GM12878 (cell line): ENCODE measurements around the gene SNX2. TPM values are rescaled to one million over a fixed set of nuclear protein-coding genes. Genes with fewer than 3 reads are reported as not detected.

Experiments used
- ATAC-seq: fragments of 200-7000 bp; cut with Tn5 transposase; 3 replicates; pipeline ENCODE4 v1.9.1; 2020; ENCODE audit warnings: mild to moderate bottlenecking, moderate library complexity
- BruUV-seq: library from RNA; stranded (reverse); fragments of 400-500 nt; replicated peaks from 2 replicates; lab custom pipeline; 2021; lab: Mats Ljungman, UMichigan
- CTCF ChIA-PET: fragments of 300-600 bp; sonication (Branson Sonifier 250); formaldehyde crosslinking; extraction: SDS; loops from one replicate; lab custom pipeline; 2021; ENCODE audit warnings: inconsistent platforms; lab: Yijun Ruan, JAX
- POLR2A ChIA-PET: fragments of 350-600 bp; formaldehyde crosslinking; extraction: SDS; loops from one replicate; lab custom pipeline; 2021; ENCODE audit warnings: inconsistent platforms; lab: Charles Lee
- RAD21 ChIA-PET: fragments of 300-600 bp; sonication (Branson Sonifier 250); formaldehyde crosslinking; loops from one replicate; lab custom pipeline; 2023; ENCODE audit warnings: antibody characterized with exemption; ENCODE audit not compliant: unreplicated experiment; lab: Charles Lee
- SMC1A ChIA-PET: fragments of 300-600 bp; sonication (Branson Sonifier 250); formaldehyde crosslinking; loops from one replicate; lab custom pipeline; 2023; ENCODE audit not compliant: unreplicated experiment, uncharacterized antibody; lab: Charles Lee
- DNase-seq: peaks from one replicate; pipeline ENCODE4 v3.0.0-alpha.2; 2011; ENCODE audit warnings: low read depth, low spot score
- FAIRE-seq: peaks from 3 replicates; lab custom pipeline; 2011; peaks lifted over from hg19 to GRCh38; lab: Jason Lieb, UNC
- H2AFZ ChIP-seq: 2 replicates; pipeline ENCODE4 v1.6.0; 2011; ENCODE audit warnings: low read depth, low read length, control low read depth; ENCODE audit not compliant: control insufficient read depth
- H3K27ac ChIP-seq: 2 replicates; pipeline ENCODE4 v1.5.1; 2011; ENCODE audit warnings: control low read depth; ENCODE audit not compliant: control insufficient read depth, insufficient read depth
- H3K27me3 ChIP-seq, 2 experiments: replicated peaks in 1 of 2; 2 replicates each; pipeline versions ENCODE4 v1.6.0 to v1.6.1; 2011; ENCODE audit warnings: low read length in 1 of 2; ENCODE audit not compliant: control insufficient read depth in 2 of 2, insufficient read depth in 2 of 2
- H3K36me3 ChIP-seq, 2 experiments: 2 replicates each; pipeline ENCODE4 v1.5.1; 2011; ENCODE audit warnings: low read length in 1 of 2; ENCODE audit not compliant: control insufficient read depth in 2 of 2, insufficient read depth in 2 of 2
- H3K4me1 ChIP-seq: 2 replicates; pipeline ENCODE4 v1.6.1; 2011; ENCODE audit warnings: mild to moderate bottlenecking, low read length, moderate library complexity, mixed read lengths; ENCODE audit not compliant: control insufficient read depth, insufficient read depth
- H3K4me2 ChIP-seq: 2 replicates; pipeline ENCODE4 v1.6.0; 2011; ENCODE audit warnings: control low read depth; ENCODE audit not compliant: control insufficient read depth, insufficient read depth
- H3K4me3 ChIP-seq: fragments of 200-600 bp; sonication (generic); 2 replicates; pipeline ENCODE4 v1.5.1; 2016
- H3K79me2 ChIP-seq: 2 replicates; pipeline ENCODE4 v1.6.0; 2011; ENCODE audit warnings: low read length; ENCODE audit not compliant: control insufficient read depth, insufficient read depth
- H3K9ac ChIP-seq: 2 replicates; pipeline ENCODE4 v1.8.0; 2011; ENCODE audit warnings: low read length, control low read depth, mixed read lengths; ENCODE audit not compliant: control insufficient read depth, insufficient read depth
- H3K9me3 ChIP-seq: replicated peaks from 3 replicates; pipeline ENCODE4 v1.5.1; 2011; ENCODE audit warnings: mild to moderate bottlenecking, low read length; ENCODE audit not compliant: control insufficient read depth, insufficient read depth
- H4K20me1 ChIP-seq: 2 replicates; pipeline ENCODE4 v1.6.0; 2011; ENCODE audit not compliant: control insufficient read depth, insufficient read depth
- ATF7 ChIP-seq: fragments of 450-650 bp; IDR thresholded peaks from 2 replicates; pipeline ENCODE4 v1.6.1; 2016; ENCODE audit warnings: low read depth, mild to moderate bottlenecking
- BMI1 ChIP-seq: fragments of 450-650 bp; IDR thresholded peaks from 2 replicates; pipeline ENCODE4 v1.6.1; 2016; ENCODE audit warnings: mild to moderate bottlenecking, moderate library complexity, borderline replicate concordance
- CEBPB ChIP-seq, 2 experiments: fragments of 150-350 bp in 1 of 2; IDR thresholded peaks; 2 replicates each; pipeline ENCODE4 v1.6.1; 2012 to 2014; ENCODE audit warnings: low read depth in 2 of 2, low read length in 2 of 2, borderline replicate concordance in 1 of 2, inconsistent platforms in 1 of 2
- CREM ChIP-seq: IDR thresholded peaks from 2 replicates; pipeline ENCODE4 v1.6.1; 2014; ENCODE audit warnings: antibody characterized with exemption, low read depth
- ESRRA ChIP-seq: IDR thresholded peaks from 2 replicates; pipeline ENCODE4 v1.6.1; 2012; ENCODE audit warnings: mild to moderate bottlenecking, low read length, improper control_type of control experiment
- FOS ChIP-seq: IDR thresholded peaks from 3 replicates; pipeline ENCODE4 v1.6.1; 2011; ENCODE audit warnings: borderline replicate concordance; ENCODE audit not compliant: insufficient read length; ENCODE audit errors: extremely low read depth
- JUNB ChIP-seq: IDR thresholded peaks from 2 replicates; pipeline ENCODE4 v1.6.1; 2016; ENCODE audit warnings: antibody characterized with exemption, mild to moderate bottlenecking
- MEF2B ChIP-seq: fragments of 450-650 bp; IDR thresholded peaks from 2 replicates; pipeline ENCODE4 v1.6.1; 2018; ENCODE audit warnings: mild to moderate bottlenecking, moderate library complexity; ENCODE audit not compliant: partially characterized antibody, poor library complexity, severe bottlenecking
- SREBF2 ChIP-seq: IDR thresholded peaks from 2 replicates; pipeline ENCODE4 v1.6.1; 2012; ENCODE audit warnings: mild to moderate bottlenecking, low read length
- TCF7 ChIP-seq: IDR thresholded peaks from 2 replicates; pipeline ENCODE4 v1.6.1; 2014; ENCODE audit warnings: antibody characterized with exemption, borderline replicate concordance
- YY1 ChIP-seq: IDR thresholded peaks from 2 replicates; pipeline ENCODE4 v1.6.1; 2011; ENCODE audit warnings: low read depth, mild to moderate bottlenecking, low read length
- WGBS: methylation state at CpG from one replicate; pipeline ENCODE4 v1.1.6; 2016; ENCODE audit warnings: low lambda C conversion rate; ENCODE audit not compliant: insufficient replicate concordance, insufficient coverage; ENCODE audit errors: missing lambda C conversion rate; 5-methylcytosine and 5-hydroxymethylcytosine counted together
- in situ Hi-C: fragments of 300-500 bp; cut with MboI; formaldehyde crosslinking; loops from 9 replicates; pipeline ENCODE4 v1.14.3; 2018; ENCODE audit warnings: mixed read lengths
- intact Hi-C: fragments of 100-400 bp; cut with micrococcal nuclease; formaldehyde crosslinking; loops from one replicate; pipeline ENCODE4 v1.14.2; 2022; ENCODE audit not compliant: unreplicated experiment
- polyA plus RNA-seq, 11 experiments: library from polyadenylated mRNA; depleted of rRNA in 4 of 11; unstranded in 6 of 11; stranded (reverse) in 5 of 11; fragments of >200 nt; fragmentation: Nextera tagmentation in 4 of 11; fragmentation: Illumina TruSeq in 1 of 11; extraction: Ambion mirVana in 4 of 11; extraction: Trizol in 1 of 11; gene quantifications; 1 replicate in 1 of 11; 2 replicates in 10 of 11; pipeline versions ENCODE4 v1.2.1 to v1.2.3, GENCODE V29; 2011 to 2016; ENCODE audit warnings: inconsistent platforms in 2 of 11, missing spikeins in 2 of 11, low read depth in 1 of 11
- total RNA-seq, 4 experiments: library from RNA; depleted of rRNA in 3 of 4; stranded (reverse); fragments of >200 nt in 3 of 4; fragmentation: Illumina TruSeq in 1 of 4; extraction: Trizol in 1 of 4; gene quantifications; 2 replicates each; pipeline versions ENCODE4 v1.2.1 to v1.2.3, GENCODE V29; 2013 to 2021
- TF ChIP-seq, protein P1 (sequence below): fragments of 450-650 bp; formaldehyde crosslinking; IDR thresholded peaks from 2 replicates; pipeline ENCODE4 v1.5.0; 2022; ENCODE audit warnings: mild to moderate bottlenecking, missing genetic modification characterization

SNX2 gene
- total and polyA plus RNA-seq, 10 of the 15 experiments (the other 5 are each of a cell fraction or from before 2014, with no cell fraction given): 46.3 to 84.3 (median 63.0) TPM

DNA sequence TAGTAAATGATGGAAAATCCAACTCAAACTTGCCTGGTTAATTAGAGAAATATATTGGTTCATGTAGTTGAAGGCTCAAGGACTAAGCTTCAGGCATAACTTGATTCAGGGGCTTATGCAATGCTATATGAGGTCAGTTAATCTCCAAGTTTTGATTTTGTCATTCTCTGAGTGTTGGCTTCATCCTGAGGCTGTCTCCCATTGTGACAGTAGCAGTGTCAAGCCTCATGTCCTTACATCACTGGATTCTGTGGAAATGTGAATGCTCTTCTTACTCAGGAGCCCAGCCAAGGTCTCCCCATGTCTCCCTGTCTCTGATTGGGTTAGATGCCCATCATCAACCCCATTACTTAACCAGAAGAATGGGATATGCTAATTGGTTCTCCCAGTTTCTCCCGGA is 44.4 kb upstream of the SNX2 start:
- Histone ChIP-seq H4K20me1 (no peaks in the 10 kb centered on the region), H2AFZ (no peak overlapping the region), H3K36me3 (no peaks in the 10 kb centered on the region), H3K79me2 (no peaks in the 10 kb centered on the region), H3K27ac (no peak overlapping the region; the same call in 1 of the 2 replicates), H3K9ac (no peak overlapping the region), H3K4me3 (no peak overlapping the region), H3K4me1 (peaks cover 14% of the 10 kb centered on the region), H3K4me2 (no peak overlapping the region; the same call in 1 of the 2 replicates), H3K27me3 (no peaks in the 10 kb centered on the region), H3K9me3 (no peaks in the 10 kb centered on the region; the same call in 2 of the 3 replicates)
- ChIA-PET SMC1A (interaction anchor here (0.6 kb wide), 1 partner anchor 446 kb away, joined by 4 read pairs; no protein-coding TSS in a partner anchor), CTCF (interaction anchor here (1.2 to 1.3 kb wide), 2 partner anchors 26 to 28 kb away, joined by 4 read pairs; no protein-coding TSS in a partner anchor), RAD21 (no interaction called here), POLR2A (interaction anchor here (0.5 to 0.6 kb wide), 2 partner anchors 26 to 35 kb away, joined by 3 to 16 read pairs; no protein-coding TSS in a partner anchor)
- DNase-seq (no peak), FAIRE-seq (no peak), ATAC-seq (no peak)
- 94% methylated on average over 1 of the region's 1 CpG for WGBS
- BruUV-seq: no TSS peak
- in situ Hi-C loops (no loop called here), intact Hi-C loops (no loop called here)
- TF ChIP-seq SREBF2 (no peak), CREM (no peak), CEBPB (IDR thresholded peaks at IDR 0.05; ENCODE audit: borderline replicate concordance in 1 of 2, low read depth in 2 of 2, low read length in 2 of 2) (no peak), MEF2B (no peak), BMI1 (no peak), FOS (no peak), ESRRA (no peak), YY1 (no peak), TCF7 (no peak), JUNB (no peak), ATF7 (no peak)
- TF ChIP-seq, protein P1, sequence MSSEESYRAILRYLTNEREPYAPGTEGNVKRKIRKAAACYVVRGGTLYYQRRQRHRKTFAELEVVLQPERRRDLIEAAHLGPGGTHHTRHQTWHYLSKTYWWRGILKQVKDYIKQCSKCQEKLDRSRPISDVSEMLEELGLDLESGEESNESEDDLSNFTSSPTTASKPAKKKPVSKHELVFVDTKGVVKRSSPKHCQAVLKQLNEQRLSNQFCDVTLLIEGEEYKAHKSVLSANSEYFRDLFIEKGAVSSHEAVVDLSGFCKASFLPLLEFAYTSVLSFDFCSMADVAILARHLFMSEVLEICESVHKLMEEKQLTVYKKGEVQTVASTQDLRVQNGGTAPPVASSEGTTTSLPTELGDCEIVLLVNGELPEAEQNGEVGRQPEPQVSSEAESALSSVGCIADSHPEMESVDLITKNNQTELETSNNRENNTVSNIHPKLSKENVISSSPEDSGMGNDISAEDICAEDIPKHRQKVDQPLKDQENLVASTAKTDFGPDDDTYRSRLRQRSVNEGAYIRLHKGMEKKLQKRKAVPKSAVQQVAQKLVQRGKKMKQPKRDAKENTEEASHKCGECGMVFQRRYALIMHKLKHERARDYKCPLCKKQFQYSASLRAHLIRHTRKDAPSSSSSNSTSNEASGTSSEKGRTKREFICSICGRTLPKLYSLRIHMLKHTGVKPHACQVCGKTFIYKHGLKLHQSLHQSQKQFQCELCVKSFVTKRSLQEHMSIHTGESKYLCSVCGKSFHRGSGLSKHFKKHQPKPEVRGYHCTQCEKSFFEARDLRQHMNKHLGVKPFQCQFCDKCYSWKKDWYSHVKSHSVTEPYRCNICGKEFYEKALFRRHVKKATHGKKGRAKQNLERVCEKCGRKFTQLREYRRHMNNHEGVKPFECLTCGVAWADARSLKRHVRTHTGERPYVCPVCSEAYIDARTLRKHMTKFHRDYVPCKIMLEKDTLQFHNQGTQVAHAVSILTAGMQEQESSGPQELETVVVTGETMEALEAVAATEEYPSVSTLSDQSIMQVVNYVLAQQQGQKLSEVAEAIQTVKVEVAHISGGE (CRISPR knock-in tag): no peak
